MCF 10A (cell line): Measurements from ENCODE around the gene KDM3A. TPM values are rescaled to one million over a fixed set of nuclear protein-coding genes. Genes with fewer than 3 reads are reported as not detected.
A peak's percentile ranks its signal among the peaks of the same experiment; 100 is the strongest.

ENCODE experiments used
- BruUV-seq: library from RNA; stranded (reverse); fragments of 400-500 nt; replicated peaks from 2 replicates; lab custom pipeline; 2021; lab: Mats Ljungman, UMichigan
- CTCF ChIA-PET: fragments of 300-600 bp; sonication (Branson Sonifier 250); formaldehyde crosslinking; extraction: SDS; loops from one replicate; lab custom pipeline; 2021; ENCODE audit warnings: antibody characterized with exemption, inconsistent platforms; lab: Yijun Ruan, JAX
- POLR2A ChIA-PET: fragments of 300-600, 350-650 bp; sonication (Branson Sonifier 250); formaldehyde crosslinking; extraction: SDS; loops from one replicate; lab custom pipeline; 2020; ENCODE audit warnings: antibody characterized with exemption, inconsistent platforms; lab: Yijun Ruan, JAX
- DNase-seq: peaks from one replicate; pipeline ENCODE4 v3.0.0-alpha.2; 2018; ENCODE audit not compliant: unreplicated experiment
- H3K27ac Mint-ChIP-seq: one replicate; pipeline ENCODE4 v1.8.0; 2022; ENCODE audit warnings: mild to moderate bottlenecking, low read depth, mixed read lengths; ENCODE audit not compliant: unreplicated experiment
- H3K27me3 Mint-ChIP-seq: one replicate; pipeline ENCODE4 v1.8.0; 2022; ENCODE audit warnings: mixed read lengths; ENCODE audit not compliant: insufficient read depth, unreplicated experiment
- H3K36me3 Mint-ChIP-seq: one replicate; pipeline ENCODE4 v1.8.0; 2022; ENCODE audit warnings: mild to moderate bottlenecking, moderate library complexity, mixed read lengths; ENCODE audit not compliant: insufficient read depth, unreplicated experiment
- H3K4me1 Mint-ChIP-seq: one replicate; pipeline ENCODE4 v1.8.0; 2022; ENCODE audit warnings: mixed read lengths; ENCODE audit not compliant: insufficient read depth, unreplicated experiment
- H3K4me3 Mint-ChIP-seq: one replicate; pipeline ENCODE4 v1.8.0; 2022; ENCODE audit warnings: mild to moderate bottlenecking, moderate library complexity, mixed read lengths; ENCODE audit not compliant: unreplicated experiment
- H3K9me3 Mint-ChIP-seq: one replicate; pipeline ENCODE4 v1.8.0; 2022; ENCODE audit warnings: mixed read lengths; ENCODE audit not compliant: unreplicated experiment
- CTCF ChIP-seq: fragments of 200-600 bp; IDR thresholded peaks from one replicate; pipeline ENCODE4 v1.8.0; 2022; ENCODE audit warnings: antibody characterized with exemption, mild to moderate bottlenecking; ENCODE audit not compliant: unreplicated experiment
- intact Hi-C: fragments of 100-400 bp; cut with micrococcal nuclease; formaldehyde crosslinking; loops from 2 replicates; pipeline ENCODE4 v1.14.1; 2022
- total RNA-seq: library from RNA; stranded (reverse); gene quantifications from 2 replicates; pipeline ENCODE4 v1.2.3, GENCODE V29; 2022

KDM3A gene
- total RNA-seq, 1 experiment from 2014 or later = 21.1 TPM

- TF ChIP-seq CTCF = no peak
- Mint-ChIP-seq H3K27me3 (no peaks in the 10 kb centered on the region), H3K4me3 (no peak overlapping the region), H3K36me3 (peaks cover 45% of the 10 kb centered on the region), H3K4me1 (peaks cover 46% of the 10 kb centered on the region), H3K27ac (peak overlapping the region; percentile 43), H3K9me3 (peaks cover 5% of the 10 kb centered on the region)
- ChIA-PET POLR2A (no interaction called here), CTCF (interaction anchor here (0.5 to 0.8 kb wide), 2 partner anchors 93 to 225 kb away, joined by 3 read pairs; no protein-coding TSS in a partner anchor)
- intact Hi-C loops = no loop called here
- no TSS peak for BruUV-seq
- DNase-seq = no peak
Measured at GRCh38 chr2:86445436-86445835, 4.3 kb downstream of the KDM3A start.

- H3K9me3 Mint-ChIP-seq = no peaks in the 10 kb centered on the region
- ChIA-PET POLR2A (interaction anchor here (0.6 to 1.5 kb wide), 3 partner anchors 225 to 251 kb away, joined by 3 to 4 read pairs (median 3); partner anchors contain the start of genes IMMT and MRPL35), CTCF (interaction anchor here (0.6 kb wide), 1 partner anchor 245 kb away, joined by 4 read pairs; no protein-coding TSS in a partner anchor)
- H3K4me1 Mint-ChIP-seq = peaks cover 43% of the 10 kb centered on the region
- peak; percentile 41 for DNase-seq
- H3K36me3 Mint-ChIP-seq = peaks cover 46% of the 10 kb centered on the region
- no TSS peak for BruUV-seq
- no peaks in the 10 kb centered on the region for H3K27me3 Mint-ChIP-seq
- TF ChIP-seq CTCF = no peak
- intact Hi-C loops = no loop called here
- H3K27ac Mint-ChIP-seq = no peak overlapping the region
- no peak overlapping the region for H3K4me3 Mint-ChIP-seq
Measured at GRCh38 chr2:86446060-86446459, 4.9 kb downstream of the KDM3A start.

DNA sequence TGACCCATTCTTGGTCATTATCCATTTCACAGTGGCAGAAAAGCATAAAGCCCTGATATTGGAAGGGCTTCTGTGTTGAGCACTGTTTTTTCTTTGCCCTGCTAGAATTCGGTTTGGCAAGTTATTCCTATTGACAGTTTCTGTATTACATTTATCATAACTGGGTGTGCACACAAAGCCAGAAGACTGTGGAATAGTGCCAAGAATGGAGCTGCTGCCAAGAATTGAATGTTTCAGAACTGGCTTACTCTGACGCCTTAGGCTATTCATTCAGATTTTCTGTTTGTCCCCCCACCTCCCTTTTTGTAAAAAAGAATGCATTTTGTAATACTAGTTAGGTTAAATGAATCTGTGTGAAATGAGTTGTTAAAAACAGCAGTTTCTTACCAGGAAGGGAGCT is 12.7 kb downstream of the KDM3A start:
- CTCF ChIA-PET = interaction anchor here (1.0 to 1.9 kb wide), 3 partner anchors 11 to 233 kb away, joined by 3 to 7 read pairs (median 3); no protein-coding TSS in a partner anchor

More for the DNA sequence above, 12.7 kb downstream of the KDM3A start:
- DNase-seq = peak; percentile 97
- TF ChIP-seq CTCF = no peak
- Mint-ChIP-seq H3K27ac (peak overlapping the region; percentile 84), H3K4me3 (peak overlapping the region; percentile 44), H3K27me3 (no peaks in the 10 kb centered on the region), H3K36me3 (peaks cover 85% of the 10 kb centered on the region), H3K4me1 (peaks cover 19% of the 10 kb centered on the region), H3K9me3 (no peaks in the 10 kb centered on the region)
- intact Hi-C loops = no loop called here
- BruUV-seq = no TSS peak
- POLR2A ChIA-PET = interaction anchor here (0.6 to 2.6 kb wide), 7 partner anchors 12 to 260 kb away, joined by 3 to 52 read pairs (median 5); partner anchors contain the start of genes KDM3A and MRPL35
